Erythroblast (primary cell): ENCODE measurements around the gene PRF1.

Source experiments
- GATA1 ChIP-seq: IDR thresholded peaks from 2 replicates; pipeline ENCODE4 v1.6.1; 2011; ENCODE audit warnings: low read depth, mild to moderate bottlenecking, control low read depth, low read length, moderate library complexity
- POLR2A ChIP-seq: IDR thresholded peaks from 2 replicates; pipeline ENCODE4 v1.6.1; 2011; ENCODE audit warnings: mild to moderate bottlenecking, low read length

GRCh38 chr10:70647086-70647485, 44.5 kb upstream of the PRF1 start:
- TF ChIP-seq POLR2A, result no peak
- no peak for TF ChIP-seq GATA1
